Hippocampal formation (tissue), 2 donors: ENCODE results near the gene TTC5.
"Not testable (repeated sequence)": the region's sequence is repeated elsewhere in the genome, so short reads cannot be mapped to it uniquely, and the experiment has no call there.

Experiments used
- DNase-seq, 2 donors: peaks; one replicate each; lab custom pipeline; 2025; lab: John Stamatoyannopoulos, UW

Gene TTC5

GRCh38 chr14:20305265-20306078, at the start of gene TTC5:
TTC5 (minus strand) TSS chr14:20305951; CDS start chr14:20305937, 14 bp downstream.
- DNase-seq, result peak; percentile 74 to 80

- no peak for DNase-seq
Measured at GRCh38 chr14:20350860-20351259, 45.1 kb upstream of the TTC5 start.

GRCh38 chr14:20350282-20350681, 44.5 kb upstream of the TTC5 start:
- DNase-seq, result no peak

- no peak for DNase-seq
Measured at GRCh38 chr14:20347747-20348146, 42.0 kb upstream of the TTC5 start.

GRCh38 chr14:20346713-20347112, 41.0 kb upstream of the TTC5 start:
- no peak for DNase-seq

- DNase-seq, result no peak
Measured at GRCh38 chr14:20345366-20345765, 39.6 kb upstream of the TTC5 start.

- no peak for DNase-seq
Measured at GRCh38 chr14:20343862-20344220, 38.1 kb upstream of the TTC5 start.

- DNase-seq, result peak; percentile 99 to 100
Measured at GRCh38 chr14:20343092-20343861, 37.5 kb upstream of the TTC5 start, which contains the start of gene PARP2. PARP2 (plus strand) TSS chr14:20343635; CDS start chr14:20343642, 7 bp downstream.

GRCh38 chr14:20341646-20342045, 35.9 kb upstream of the TTC5 start:
- no peak for DNase-seq

- DNase-seq, result not testable (repeated sequence)
Measured at GRCh38 chr14:20341032-20341431, 35.3 kb upstream of the TTC5 start.

- no peak for DNase-seq
Measured at GRCh38 chr14:20334017-20334416, 28.3 kb upstream of the TTC5 start.

GRCh38 chr14:20333494-20333841, 27.7 kb upstream of the TTC5 start:
- DNase-seq, result no peak

- DNase-seq, result peak; percentile 37 to 87
Measured at GRCh38 chr14:20332788-20333493, 27.2 kb upstream of the TTC5 start, which contains the start of gene CCNB1IP1. CCNB1IP1 (minus strand) TSS chr14:20333279; CDS start chr14:20316523, 16,756 bp downstream.

- DNase-seq, result peak in 1 of 2 donors; percentile 20
Measured at GRCh38 chr14:20332431-20332787, 26.7 kb upstream of the TTC5 start.

GRCh38 chr14:20331053-20331613, 25.4 kb upstream of the TTC5 start:
- DNase-seq, result no peak

GRCh38 chr14:20329355-20329754, 23.6 kb upstream of the TTC5 start:
- DNase-seq, result no peak

GRCh38 chr14:20328705-20329104, 23.0 kb upstream of the TTC5 start:
- no peak for DNase-seq

GRCh38 chr14:20327005-20327869, 21.5 kb upstream of the TTC5 start:
- DNase-seq, result peak in 1 of 2 donors; percentile 68

GRCh38 chr14:20317720-20318119, 12.0 kb upstream of the TTC5 start:
- no peak for DNase-seq

GRCh38 chr14:20314026-20314425, 8.3 kb upstream of the TTC5 start:
- no peak for DNase-seq

GRCh38 chr14:20306079-20306423, 300 bp upstream of the TTC5 start:
- DNase-seq, result no peak
